Osteoblast (primary cell): Measurements from ENCODE around the gene PPP1R14B. TPM values are rescaled to one million over a fixed set of nuclear protein-coding genes. Genes with fewer than 3 reads are reported as not detected.

Experiments used
- DNase-seq: peaks from one replicate; pipeline ENCODE4 v3.0.0; 2011; ENCODE audit warnings: low spot score, mixed read lengths; ENCODE audit not compliant: insufficient read length; ENCODE audit errors: missing footprints
- H2AFZ ChIP-seq: 2 replicates; pipeline ENCODE4 v1.6.0; 2011; ENCODE audit warnings: mild to moderate bottlenecking, low read length
- H3K27ac ChIP-seq: 2 replicates; pipeline ENCODE4 v1.5.1; 2011; ENCODE audit warnings: mild to moderate bottlenecking, low read depth, low read length, moderate library complexity
- H3K27me3 ChIP-seq: 2 replicates; pipeline ENCODE4 v1.6.0; 2012; ENCODE audit warnings: mild to moderate bottlenecking, control low read depth, inconsistent platforms, low read length, moderate library complexity; ENCODE audit not compliant: insufficient read depth
- H3K36me3 ChIP-seq: 2 replicates; pipeline ENCODE4 v1.5.1; 2011; ENCODE audit warnings: mild to moderate bottlenecking, low read length, control low read depth, moderate library complexity; ENCODE audit not compliant: insufficient read depth
- H3K4me1 ChIP-seq: 2 replicates; pipeline ENCODE4 v1.5.1; 2011; ENCODE audit warnings: mild to moderate bottlenecking, low read length, control low read depth, moderate library complexity; ENCODE audit not compliant: insufficient read depth
- H3K4me2 ChIP-seq: 2 replicates; pipeline ENCODE4 v1.6.0; 2011; ENCODE audit warnings: mild to moderate bottlenecking, low read length; ENCODE audit not compliant: insufficient read depth
- H3K4me3 ChIP-seq: fragments of 200-600 bp; sonication (generic); 3 replicates; pipeline ENCODE4 v1.5.1; 2012; ENCODE audit warnings: mild to moderate bottlenecking, low read length, inconsistent platforms; ENCODE audit not compliant: insufficient read depth
- H3K79me2 ChIP-seq: 2 replicates; pipeline ENCODE4 v1.6.0; 2012; ENCODE audit warnings: mild to moderate bottlenecking, low read length, control low read depth, inconsistent platforms; ENCODE audit not compliant: insufficient read depth
- H3K9me3 ChIP-seq: 2 replicates; pipeline ENCODE4 v1.5.1; 2011; ENCODE audit warnings: low read depth, low read length, control low read depth
- H4K20me1 ChIP-seq: 2 replicates; pipeline ENCODE4 v1.6.0; 2012; ENCODE audit warnings: mild to moderate bottlenecking, low read length, control low read depth; ENCODE audit not compliant: insufficient read depth
- total RNA-seq: library from RNA; depleted of rRNA; stranded (reverse); fragments of >200 nt; gene quantifications from 2 replicates; pipeline ENCODE4 v1.2.3, GENCODE V29; 2012
- TF ChIP-seq, protein P1 (sequence below): IDR thresholded peaks from 2 replicates; pipeline ENCODE4 v1.5.1; 2011; ENCODE audit warnings: mild to moderate bottlenecking, low read depth, low read length, moderate library complexity; ENCODE audit errors: extremely low read depth

Gene PPP1R14B
- total RNA-seq, 1 donor, result 136 TPM

DNA sequence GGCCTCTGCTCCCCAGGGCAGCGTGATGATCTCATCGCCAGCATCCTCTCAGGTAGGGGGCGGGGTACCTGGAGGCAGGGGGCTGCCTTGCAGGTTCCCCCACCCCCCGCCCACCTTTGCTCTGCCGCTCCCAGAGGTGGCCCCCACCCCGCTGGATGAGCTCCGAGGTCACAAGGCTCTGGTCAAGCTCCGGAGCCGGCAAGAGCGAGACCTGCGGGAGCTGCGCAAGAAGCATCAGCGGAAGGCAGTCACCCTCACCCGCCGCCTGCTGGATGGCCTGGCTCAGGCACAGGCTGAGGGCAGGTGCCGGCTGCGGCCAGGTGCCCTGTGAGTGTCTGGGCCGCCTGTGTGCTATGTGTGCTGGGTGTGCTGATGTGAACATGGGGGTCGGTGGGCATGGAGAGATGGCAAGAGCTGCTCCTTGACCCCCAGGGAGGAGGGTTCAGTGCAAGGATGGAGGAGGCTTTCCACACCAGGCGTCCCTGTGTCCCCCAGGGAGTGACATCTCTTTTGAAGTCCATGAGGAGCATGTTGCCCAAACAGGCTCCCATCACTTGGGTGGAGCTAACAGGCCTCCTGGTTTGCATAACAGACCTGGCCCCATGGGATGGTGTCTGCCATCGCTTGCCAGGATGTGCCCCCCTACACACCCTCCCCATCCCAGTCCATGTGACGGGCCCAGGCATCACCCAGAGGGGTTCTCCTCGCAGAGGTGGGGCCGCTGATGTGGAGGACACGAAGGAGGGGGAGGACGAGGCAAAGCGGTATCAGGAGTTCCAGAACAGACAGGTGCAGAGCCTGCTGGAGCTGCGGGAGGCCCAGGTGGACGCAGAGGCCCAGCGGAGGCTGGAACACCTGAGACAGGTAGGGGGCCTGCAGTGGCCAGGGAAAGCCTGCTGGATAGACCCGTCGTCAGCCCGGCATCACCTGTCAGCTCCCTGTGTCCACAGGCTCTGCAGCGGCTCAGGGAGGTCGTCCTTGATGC lies 18.7 kb upstream of the PPP1R14B start:
- peaks cover 31% of the 10 kb centered on the region for H3K4me1 ChIP-seq
- no peak overlapping the region for H3K4me2 ChIP-seq
- H2AFZ ChIP-seq, result no peak overlapping the region
- H3K27me3 ChIP-seq, result no peaks in the 10 kb centered on the region
- no peaks in the 10 kb centered on the region for H3K9me3 ChIP-seq
- H3K79me2 ChIP-seq, result no peaks in the 10 kb centered on the region
- TF ChIP-seq, protein P1, sequence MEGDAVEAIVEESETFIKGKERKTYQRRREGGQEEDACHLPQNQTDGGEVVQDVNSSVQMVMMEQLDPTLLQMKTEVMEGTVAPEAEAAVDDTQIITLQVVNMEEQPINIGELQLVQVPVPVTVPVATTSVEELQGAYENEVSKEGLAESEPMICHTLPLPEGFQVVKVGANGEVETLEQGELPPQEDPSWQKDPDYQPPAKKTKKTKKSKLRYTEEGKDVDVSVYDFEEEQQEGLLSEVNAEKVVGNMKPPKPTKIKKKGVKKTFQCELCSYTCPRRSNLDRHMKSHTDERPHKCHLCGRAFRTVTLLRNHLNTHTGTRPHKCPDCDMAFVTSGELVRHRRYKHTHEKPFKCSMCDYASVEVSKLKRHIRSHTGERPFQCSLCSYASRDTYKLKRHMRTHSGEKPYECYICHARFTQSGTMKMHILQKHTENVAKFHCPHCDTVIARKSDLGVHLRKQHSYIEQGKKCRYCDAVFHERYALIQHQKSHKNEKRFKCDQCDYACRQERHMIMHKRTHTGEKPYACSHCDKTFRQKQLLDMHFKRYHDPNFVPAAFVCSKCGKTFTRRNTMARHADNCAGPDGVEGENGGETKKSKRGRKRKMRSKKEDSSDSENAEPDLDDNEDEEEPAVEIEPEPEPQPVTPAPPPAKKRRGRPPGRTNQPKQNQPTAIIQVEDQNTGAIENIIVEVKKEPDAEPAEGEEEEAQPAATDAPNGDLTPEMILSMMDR, result no peak
- H3K36me3 ChIP-seq, result peaks cover 41% of the 10 kb centered on the region
- H3K27ac ChIP-seq, result no peak overlapping the region
- DNase-seq, result peak; percentile 55
- H4K20me1 ChIP-seq, result no peaks in the 10 kb centered on the region
- H3K4me3 ChIP-seq, result no peak overlapping the region

DNA sequence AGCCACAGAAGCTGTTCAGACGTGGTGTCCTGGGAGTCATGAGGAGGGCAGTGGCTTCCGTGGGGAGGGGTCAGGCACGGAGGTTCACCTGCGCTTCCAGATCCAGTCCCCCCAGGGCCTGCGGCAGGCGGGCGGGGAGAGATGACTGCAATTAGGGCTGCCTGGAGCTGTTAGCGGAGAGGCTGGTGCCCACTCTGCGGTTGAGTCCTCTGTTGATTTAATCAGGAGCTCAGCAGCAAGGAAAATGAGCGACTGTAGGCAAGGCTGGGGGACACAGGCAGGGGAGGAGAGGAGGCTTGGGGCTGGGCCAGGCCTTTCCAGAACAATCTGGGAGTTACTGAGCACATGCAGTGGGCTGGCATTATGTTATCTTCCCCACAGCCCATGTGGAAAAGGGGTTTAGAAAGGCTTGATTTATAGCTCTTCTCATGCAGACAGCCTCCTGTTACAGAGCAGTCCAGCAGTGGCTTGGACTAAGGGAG lies 17.7 kb upstream of the PPP1R14B start:
- peak; percentile 86 for DNase-seq
- TF ChIP-seq, protein P1, result no peak
- Histone ChIP-seq H3K27ac (no peak overlapping the region), H3K36me3 (peaks cover 47% of the 10 kb centered on the region), H3K4me1 (peaks cover 26% of the 10 kb centered on the region), H3K4me3 (no peak overlapping the region), H3K27me3 (no peaks in the 10 kb centered on the region), H2AFZ (no peak overlapping the region), H3K79me2 (no peaks in the 10 kb centered on the region), H3K9me3 (no peaks in the 10 kb centered on the region), H4K20me1 (no peaks in the 10 kb centered on the region), H3K4me2 (no peak overlapping the region)

DNA sequence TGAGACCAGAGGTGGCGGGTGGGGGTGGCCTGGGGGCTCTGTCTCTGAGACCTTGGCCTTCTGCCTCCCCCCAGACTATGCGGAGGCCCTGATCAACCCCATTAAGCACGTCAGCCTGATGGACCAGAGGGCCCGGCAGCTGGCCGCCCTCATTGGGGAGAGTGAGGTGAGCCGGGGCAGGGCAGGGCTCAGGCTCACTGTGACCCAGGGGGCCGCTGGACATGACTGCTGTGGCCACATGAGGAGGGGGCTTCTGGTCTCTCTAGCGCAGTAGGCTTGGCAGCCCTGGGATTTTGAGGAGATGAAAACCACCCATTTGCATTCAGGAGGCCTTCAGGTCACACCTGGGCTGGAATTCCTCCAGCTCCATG lies 17.2 kb upstream of the PPP1R14B start:
- Histone ChIP-seq H4K20me1 (no peaks in the 10 kb centered on the region), H3K36me3 (peaks cover 49% of the 10 kb centered on the region), H3K79me2 (no peaks in the 10 kb centered on the region), H3K4me3 (no peak overlapping the region), H3K9me3 (no peaks in the 10 kb centered on the region), H2AFZ (no peak overlapping the region), H3K4me1 (peaks cover 21% of the 10 kb centered on the region), H3K27me3 (no peaks in the 10 kb centered on the region), H3K4me2 (no peak overlapping the region), H3K27ac (no peak overlapping the region)
- peak; percentile 43 for DNase-seq
- TF ChIP-seq, protein P1, result no peak
